ENCODE results near the gene METTL16. TPM values are rescaled to one million over a fixed set of nuclear protein-coding genes. Genes with fewer than 3 reads are reported as not detected.

METTL16 gene
- total RNA-seq, 2 donors from 2014 or later: 46.6 to 47.9 TPM

GRCh38 chr17:2481760-2482159 lies 29.9 kb downstream of the METTL16 start:
- 88% methylated on average over 2 of the region's 2 CpGs for WGBS
- TF ChIP-seq POLR2AphosphoS5 (IDR thresholded peaks at IDR 0.05): no peak
- no peak for TF ChIP-seq POLR2A (IDR thresholded peaks at IDR 0.05)
- no peak for TF ChIP-seq CTCF (IDR thresholded peaks at IDR 0.05)
- DNase-seq (ENCODE audit: low spot score): no peak
- intact Hi-C loops (cut with DNase I): no loop called here
- Histone ChIP-seq H3K27me3 (replicated peaks; ENCODE audit: insufficient read depth) (no peaks in the 10 kb centered on the region), H3K4me3 (no peak overlapping the region), H3K4me1 (replicated peaks) (peaks cover 2% of the 10 kb centered on the region), H3K27ac (no peak overlapping the region), H3K9me3 (no peaks in the 10 kb centered on the region), H3K36me3 (no peaks in the 10 kb centered on the region)

- H3K27ac ChIP-seq: no peak overlapping the region
- H3K4me3 ChIP-seq: no peak overlapping the region
- intact Hi-C loops (cut with DNase I): no loop called here
- 83% methylated on average over 3 of the region's 3 CpGs for WGBS
- no peaks in the 10 kb centered on the region for H3K27me3 ChIP-seq (replicated peaks; ENCODE audit: insufficient read depth)
- TF ChIP-seq POLR2AphosphoS5 (IDR thresholded peaks at IDR 0.05): no peak
- no peak for TF ChIP-seq CTCF (IDR thresholded peaks at IDR 0.05)
- no peak for TF ChIP-seq POLR2A (IDR thresholded peaks at IDR 0.05)
- H3K36me3 ChIP-seq: no peaks in the 10 kb centered on the region
- H3K4me1 ChIP-seq (replicated peaks): no peaks in the 10 kb centered on the region
- no peaks in the 10 kb centered on the region for H3K9me3 ChIP-seq
- DNase-seq (ENCODE audit: low spot score): no peak
Observed at GRCh38 chr17:2478458-2478857, 33.2 kb downstream of the METTL16 start.

GRCh38 chr17:2475056-2475455 lies 36.6 kb downstream of the METTL16 start:
- no peaks in the 10 kb centered on the region for H3K36me3 ChIP-seq
- 92% methylated on average over 14 of the region's 14 CpGs for WGBS

GRCh38 chr17:2474371-2474770 lies 37.3 kb downstream of the METTL16 start:
- TF ChIP-seq POLR2AphosphoS5 (IDR thresholded peaks at IDR 0.05) (no peak), POLR2A (IDR thresholded peaks at IDR 0.05) (no peak), CTCF (IDR thresholded peaks at IDR 0.05) (no peak)
- Histone ChIP-seq H3K27ac (no peak overlapping the region), H3K9me3 (no peaks in the 10 kb centered on the region), H3K36me3 (no peaks in the 10 kb centered on the region), H3K27me3 (replicated peaks; ENCODE audit: insufficient read depth) (no peaks in the 10 kb centered on the region), H3K4me3 (no peak overlapping the region), H3K4me1 (replicated peaks) (no peaks in the 10 kb centered on the region)
- DNase-seq (ENCODE audit: low spot score): no peak
- intact Hi-C loops (cut with DNase I): no loop called here
- WGBS: 95% methylated on average over 9 of the region's 9 CpGs

More at GRCh38 chr17:2475056-2475455, 36.6 kb downstream of the METTL16 start:
- TF ChIP-seq POLR2AphosphoS5 (IDR thresholded peaks at IDR 0.05) (no peak), POLR2A (IDR thresholded peaks at IDR 0.05) (no peak), CTCF (IDR thresholded peaks at IDR 0.05) (no peak)
- no peak overlapping the region for H3K4me3 ChIP-seq
- H3K9me3 ChIP-seq: no peaks in the 10 kb centered on the region
- H3K27me3 ChIP-seq (replicated peaks; ENCODE audit: insufficient read depth): no peaks in the 10 kb centered on the region
- no peaks in the 10 kb centered on the region for H3K4me1 ChIP-seq (replicated peaks)
- intact Hi-C loops (cut with DNase I): no loop called here
- DNase-seq (ENCODE audit: low spot score): no peak
- no peak overlapping the region for H3K27ac ChIP-seq

- intact Hi-C loops (cut with DNase I): no loop called here
- no peak for DNase-seq (ENCODE audit: low spot score)
- Histone ChIP-seq H3K36me3 (peaks cover 0 to 9% of the 10 kb centered on the region in 2 donors), H3K4me3 (no peak overlapping the region), H3K4me1 (replicated peaks) (no peaks in the 10 kb centered on the region), H3K9me3 (no peaks in the 10 kb centered on the region), H3K27me3 (replicated peaks; ENCODE audit: insufficient read depth) (no peaks in the 10 kb centered on the region), H3K27ac (no peak overlapping the region)
- 95% methylated on average over 4 of the region's 4 CpGs for WGBS
- no peak for TF ChIP-seq CTCF (IDR thresholded peaks at IDR 0.05)
- TF ChIP-seq POLR2A (IDR thresholded peaks at IDR 0.05): no peak
- TF ChIP-seq POLR2AphosphoS5 (IDR thresholded peaks at IDR 0.05): no peak
Observed at GRCh38 chr17:2468270-2468669, 43.4 kb downstream of the METTL16 start.

Measured in prostate gland (tissue), 2 donors.